GM21825 (cell line): ENCODE measurements around the gene KDM4C.

ENCODE experiments used
- ATAC-seq: cut with Tn5 transposase; IDR thresholded peaks from one replicate; pipeline ENCODE4 v1.9.1; 2021; ENCODE audit warnings: mild to moderate bottlenecking, moderate library complexity; ENCODE audit not compliant: unreplicated experiment

Gene KDM4C

DNA sequence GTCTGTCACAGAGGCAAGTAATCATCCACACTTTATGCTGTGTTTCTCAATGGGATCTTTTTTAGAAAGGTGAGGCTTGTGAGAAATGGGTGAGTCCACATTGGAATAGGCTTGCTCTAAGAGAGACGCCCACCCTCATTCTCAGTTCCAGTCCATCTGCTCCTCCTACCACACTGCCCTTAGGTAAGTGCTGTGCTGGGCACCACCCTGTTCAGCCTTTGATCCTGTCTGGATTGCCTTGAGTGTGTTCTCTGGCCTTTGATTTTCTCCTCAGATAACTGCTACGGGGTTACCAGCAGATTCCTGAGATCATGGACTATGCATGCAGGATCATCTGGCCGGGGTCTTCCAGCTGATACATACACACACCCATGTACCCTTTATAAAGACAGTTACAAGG is 328.6 kb downstream of the KDM4C start:
- no peak for ATAC-seq

GRCh38 chr9:7088611-7089010 is 330.8 kb downstream of the KDM4C start:
- no peak for ATAC-seq

DNA sequence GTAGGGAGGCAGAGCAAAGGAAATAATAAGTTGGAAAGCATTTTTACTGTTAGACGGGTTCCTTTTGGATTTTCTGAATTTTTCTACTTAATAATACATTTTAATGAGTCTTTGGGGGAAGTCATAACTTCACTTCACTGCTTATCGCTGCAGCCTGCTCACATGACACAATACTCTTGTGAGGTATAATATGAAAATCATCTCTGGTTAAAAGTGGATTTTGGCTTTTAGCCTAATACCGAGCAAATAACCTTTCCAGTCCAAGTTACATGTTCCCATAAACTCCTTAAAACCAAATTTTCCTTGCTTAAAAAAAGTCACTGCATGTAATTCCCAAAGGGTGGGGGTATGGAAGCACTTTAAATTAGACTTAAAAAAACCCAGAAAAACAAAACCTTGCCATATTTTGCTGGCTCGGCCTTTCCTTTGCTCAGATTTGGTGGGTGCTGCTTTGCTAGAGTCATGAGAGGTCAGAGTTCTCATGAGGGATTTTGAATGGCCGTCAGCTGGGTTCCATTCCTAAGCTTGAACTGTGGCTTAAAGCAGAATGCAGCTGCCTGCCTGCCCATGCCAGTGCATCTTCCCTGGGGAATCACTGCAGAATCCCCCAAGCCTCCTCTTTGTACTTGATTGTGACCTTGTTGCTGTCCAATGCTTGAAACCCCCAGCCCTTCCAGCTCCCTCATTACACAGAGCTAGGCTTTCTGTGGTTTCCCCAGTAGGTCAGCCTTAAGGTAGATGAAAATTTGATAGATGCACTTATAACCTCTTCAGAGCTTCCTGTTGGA is 331.8 kb downstream of the KDM4C start:
- ATAC-seq: no peak

DNA sequence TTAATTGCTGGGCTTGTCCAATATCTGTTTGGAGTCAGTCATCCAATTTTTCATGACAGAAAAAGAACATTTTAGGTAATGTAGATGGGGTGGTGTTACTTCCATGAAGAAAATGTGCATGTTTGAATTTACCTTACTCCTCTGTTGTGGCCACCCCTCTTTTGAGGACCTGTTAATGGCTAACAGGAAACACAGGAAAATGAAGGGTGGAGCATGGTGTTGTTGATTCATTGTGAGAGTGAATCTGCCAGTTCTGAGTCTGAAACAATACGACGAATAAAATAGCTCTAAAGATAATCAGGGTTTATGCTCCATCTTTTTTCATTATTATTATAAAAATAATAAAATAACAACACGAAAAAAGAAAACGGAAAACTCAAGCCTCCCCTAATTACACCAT is 335.3 kb downstream of the KDM4C start:
- ATAC-seq: no peak

DNA sequence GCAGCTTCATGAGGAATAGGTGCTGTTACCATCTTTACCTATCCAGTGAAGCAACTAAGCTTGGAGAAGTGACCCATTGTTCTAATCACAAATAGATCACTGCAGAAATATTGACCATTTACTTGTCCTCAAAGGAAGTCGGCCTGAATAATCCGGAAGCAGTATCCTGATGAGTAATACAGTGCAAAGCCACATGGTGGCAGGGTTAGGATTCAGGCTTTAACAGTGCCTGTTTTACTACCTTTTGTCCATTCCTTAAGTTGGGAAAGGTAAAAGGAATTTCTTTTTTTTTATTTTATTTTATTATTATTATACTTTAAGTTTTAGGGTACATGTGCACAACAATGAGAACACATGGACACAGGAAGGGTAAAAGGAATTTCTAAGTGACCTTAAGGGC is 336.3 kb downstream of the KDM4C start:
- ATAC-seq: no peak

DNA sequence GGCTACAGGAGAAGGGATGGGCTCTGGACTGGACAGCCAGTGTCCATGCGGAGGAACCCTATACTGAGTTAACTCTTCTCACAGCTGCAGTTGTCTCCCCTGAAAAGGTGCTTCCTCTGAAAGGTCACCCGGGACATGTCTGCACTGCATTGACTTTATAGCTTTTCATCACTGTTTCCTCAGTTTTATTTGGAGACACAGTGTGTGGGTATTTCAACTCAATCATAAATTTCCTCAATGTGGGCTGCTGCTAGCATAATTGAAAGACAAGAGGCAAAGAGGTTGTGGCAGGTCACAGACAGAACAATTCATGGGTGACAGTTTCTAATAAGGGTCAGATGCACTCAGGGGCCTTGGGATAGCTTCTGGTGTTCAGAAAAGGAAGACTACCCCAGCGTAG is 336.8 kb downstream of the KDM4C start:
- peak; percentile 21 for ATAC-seq

GRCh38 chr9:7095058-7095457 is 337.3 kb downstream of the KDM4C start:
- ATAC-seq: peak; percentile 67

- no peak for ATAC-seq
These were observed 339.4 kb downstream of the KDM4C start for GRCh38 chr9:7097040-7097715.

GRCh38 chr9:7097785-7098752 is 340.3 kb downstream of the KDM4C start:
- no peak for ATAC-seq

- no peak for ATAC-seq
These were observed 345.6 kb downstream of the KDM4C start for GRCh38 chr9:7103367-7103766.

DNA sequence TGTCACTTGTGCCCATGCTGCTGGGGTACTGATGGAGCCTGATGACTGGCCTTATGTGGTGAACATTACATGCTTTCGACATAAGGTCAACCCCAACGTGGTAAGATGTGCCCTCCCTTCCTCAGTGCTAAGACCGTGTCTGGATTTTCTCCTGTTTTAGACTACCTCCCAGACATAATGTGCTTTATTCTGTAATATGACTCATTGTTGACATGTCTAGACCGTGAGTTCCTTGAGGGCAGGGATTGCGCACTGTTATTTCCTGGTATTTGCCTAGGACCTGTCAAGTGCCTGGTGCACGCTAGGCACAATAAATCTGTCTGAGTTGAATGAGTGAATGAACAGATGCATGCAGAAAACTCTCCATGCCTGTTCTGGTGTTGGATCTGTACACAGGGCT is 346.0 kb downstream of the KDM4C start:
- ATAC-seq: no peak

- no peak for ATAC-seq
These were observed 346.9 kb downstream of the KDM4C start for GRCh38 chr9:7104625-7105024.

- ATAC-seq: no peak
These were observed 347.3 kb downstream of the KDM4C start for GRCh38 chr9:7105095-7105494.

DNA sequence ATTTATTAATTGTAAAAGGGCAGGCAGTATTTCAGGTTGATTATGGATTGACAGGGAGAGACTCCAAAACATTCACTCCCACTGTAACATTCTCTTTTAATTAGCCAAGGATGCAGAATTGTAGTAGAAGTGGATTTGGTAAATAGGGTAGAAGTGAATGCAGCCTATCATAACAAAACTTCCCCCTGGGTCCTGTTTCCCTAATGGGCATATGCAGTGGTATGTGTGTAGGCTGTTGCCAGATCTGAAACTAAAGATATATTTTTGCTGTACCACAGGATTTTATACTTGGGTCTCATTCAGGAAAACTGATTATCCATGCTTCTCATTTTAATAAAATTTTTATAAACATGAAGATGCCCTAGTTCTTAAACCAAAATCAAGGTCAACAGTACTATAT is 351.2 kb downstream of the KDM4C start:
- no peak for ATAC-seq

DNA sequence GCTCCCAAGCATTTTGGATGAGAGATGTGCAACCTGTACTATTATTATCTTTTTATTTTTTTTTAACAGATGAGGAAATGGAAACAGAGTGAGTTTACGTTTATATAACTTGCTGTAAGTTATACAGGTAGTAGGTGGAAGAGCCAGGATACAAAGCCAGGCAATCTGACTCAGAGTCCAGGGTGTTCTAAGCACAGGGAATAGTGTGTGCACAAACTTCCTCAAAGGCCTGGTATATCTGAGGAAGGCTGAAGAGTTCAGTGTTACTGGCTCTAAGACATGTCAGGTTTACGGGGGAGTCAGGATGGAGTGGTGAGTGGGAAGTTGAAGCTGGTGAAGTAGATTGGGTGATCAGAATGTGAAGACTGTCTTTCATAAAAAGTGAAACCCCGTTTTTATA is 353.6 kb downstream of the KDM4C start:
- ATAC-seq: no peak

DNA sequence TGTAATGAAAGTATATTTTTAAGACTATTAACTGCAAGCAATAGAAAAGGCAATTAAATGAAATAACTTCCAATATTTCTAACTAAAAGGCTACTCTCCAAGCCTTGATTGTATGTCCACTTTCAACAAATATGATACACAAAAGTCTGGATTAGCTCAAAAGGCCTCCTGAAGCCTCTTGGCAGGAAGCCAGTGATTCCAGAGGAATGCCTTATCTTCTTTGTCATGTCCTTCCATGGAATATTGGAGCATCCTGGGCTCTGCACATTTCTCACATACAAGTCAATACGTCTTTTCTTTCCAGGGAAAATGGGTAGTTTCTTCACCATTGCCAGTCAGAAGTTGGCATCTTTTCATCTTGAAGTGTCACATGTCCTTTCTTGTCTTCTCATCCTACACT is 357.8 kb downstream of the KDM4C start:
- no peak for ATAC-seq

GRCh38 chr9:7117676-7118561 is 360.1 kb downstream of the KDM4C start:
- peak; percentile 64 for ATAC-seq

DNA sequence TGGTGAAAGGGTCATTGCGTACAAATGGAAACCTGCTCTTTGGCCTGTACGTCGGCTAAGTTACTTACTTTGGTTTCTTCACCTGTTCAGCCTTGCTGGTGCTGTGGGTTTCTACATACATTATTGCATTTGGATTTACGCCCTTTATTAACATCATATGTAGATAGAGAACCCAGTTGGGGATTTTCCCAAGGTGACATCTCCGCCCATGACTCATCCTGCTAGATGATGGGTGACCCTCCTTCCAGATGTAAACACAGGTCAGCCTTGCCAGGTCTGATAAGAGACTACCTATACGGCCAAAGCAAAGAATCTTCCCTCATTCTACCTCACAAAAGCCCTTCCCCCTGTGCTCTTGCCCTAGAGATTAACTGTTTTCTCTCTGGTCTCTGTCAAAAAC is 360.9 kb downstream of the KDM4C start:
- no peak for ATAC-seq

DNA sequence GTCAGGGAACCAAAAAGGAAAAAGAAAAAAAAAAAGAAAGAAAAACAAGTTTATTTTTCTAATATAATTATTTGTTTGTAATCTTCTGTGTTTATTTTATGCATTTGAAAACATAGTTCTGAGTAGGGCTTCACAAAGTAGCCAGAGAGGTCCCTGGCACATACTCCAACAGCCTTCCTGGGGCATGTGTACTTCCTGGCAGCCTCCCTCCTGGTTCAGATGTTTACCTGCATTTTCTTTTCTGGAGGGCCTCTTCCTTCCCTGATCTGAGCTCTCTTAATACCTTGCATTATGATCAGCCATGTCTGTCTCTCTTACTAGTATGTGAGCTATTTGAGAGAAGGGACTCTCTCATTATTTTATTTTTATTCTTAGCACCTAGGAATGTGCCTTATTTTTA is 361.8 kb downstream of the KDM4C start:
- no peak for ATAC-seq

DNA sequence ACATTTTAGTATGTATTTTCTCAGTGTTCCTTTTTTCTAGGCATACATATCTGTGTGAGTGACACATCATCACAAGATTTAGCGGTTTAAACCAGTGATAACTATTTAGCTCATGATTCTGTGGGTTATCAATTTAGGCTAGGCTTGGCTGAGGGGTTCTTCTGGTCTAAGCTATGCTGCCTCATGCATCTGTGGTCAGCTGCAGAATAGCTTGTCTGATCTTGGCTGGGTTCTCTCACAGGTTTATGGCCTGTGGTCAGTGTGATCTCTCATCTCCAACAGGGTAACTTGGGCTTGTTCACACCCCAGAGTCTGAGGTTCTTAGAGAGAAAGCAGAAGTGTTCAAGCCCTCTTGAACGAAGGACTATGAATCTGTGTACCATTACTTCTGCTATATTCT is 363.3 kb downstream of the KDM4C start:
- ATAC-seq: peak; percentile 36
